ENCODE measurements around the gene TNKS2.
"Not testable (repeated sequence)": the region's sequence is repeated elsewhere in the genome, so short reads cannot be mapped to it uniquely, and the experiment has no call there.

Gene TNKS2

GRCh38 chr10:91879515-91880170 is 81.4 kb downstream of the TNKS2 start:
- no peak for DNase-seq

GRCh38 chr10:91880310-91880709 is 82.1 kb downstream of the TNKS2 start:
- DNase-seq = no peak

- DNase-seq = no peak
Measured at GRCh38 chr10:91883549-91884444, 85.6 kb downstream of the TNKS2 start.

- no peak for DNase-seq
Measured at GRCh38 chr10:91884536-91884935, 86.3 kb downstream of the TNKS2 start.

GRCh38 chr10:91885362-91886079 is 87.3 kb downstream of the TNKS2 start:
- DNase-seq = no peak

GRCh38 chr10:91886954-91887271 is 88.7 kb downstream of the TNKS2 start:
- no peak for DNase-seq

- peak in 1 of 2 donors; percentile 14 for DNase-seq
Measured at GRCh38 chr10:91887272-91888076, 89.2 kb downstream of the TNKS2 start.

- DNase-seq = no peak
Measured at GRCh38 chr10:91891125-91892001, 93.1 kb downstream of the TNKS2 start.

GRCh38 chr10:91893051-91893450 is 94.8 kb downstream of the TNKS2 start:
- DNase-seq = no peak

GRCh38 chr10:91894261-91894685 is 96.0 kb downstream of the TNKS2 start:
- not testable (repeated sequence) for DNase-seq

- no peak for DNase-seq
Measured at GRCh38 chr10:91896212-91896756, 98.1 kb downstream of the TNKS2 start.

GRCh38 chr10:91897421-91897820 is 99.2 kb downstream of the TNKS2 start:
- DNase-seq = no peak

GRCh38 chr10:91901784-91902677 is 103.8 kb downstream of the TNKS2 start:
- DNase-seq = peak; percentile 47 to 50

- no peak for DNase-seq
Measured at GRCh38 chr10:91907033-91907594, 108.9 kb downstream of the TNKS2 start.

- DNase-seq = no peak
Measured at GRCh38 chr10:91907914-91908336, 109.7 kb downstream of the TNKS2 start.

GRCh38 chr10:91908337-91909116 is 110.3 kb downstream of the TNKS2 start:
- DNase-seq = peak; percentile 54 to 65

GRCh38 chr10:91909117-91909677 is 111.0 kb downstream of the TNKS2 start, which contains the start of gene FGFBP3:
TSS of gene FGFBP3 (minus strand) at chr10:91909486. CDS start at chr10:91908969, 517 bp downstream.
- no peak for DNase-seq

- DNase-seq = no peak
Measured at GRCh38 chr10:91910467-91910866, 112.2 kb downstream of the TNKS2 start.
